HepG2 (cell line): ENCODE results near the gene FGD6. TPM values are rescaled to one million over a fixed set of nuclear protein-coding genes. Genes with fewer than 3 reads are reported as not detected.

Source experiments
- ATAC-seq: fragments of 200-7000 bp; cut with Tn5 transposase; 3 replicates; pipeline ENCODE4 v1.9.1; 2020; ENCODE audit warnings: mild to moderate bottlenecking, moderate library complexity
- BruUV-seq: library from RNA; stranded (reverse); fragments of 400-500 nt; replicated peaks from 2 replicates; lab custom pipeline; 2021; lab: Mats Ljungman, UMichigan
- CTCF ChIA-PET: fragments of 300-600 bp; formaldehyde crosslinking; extraction: SDS; loops from one replicate; lab custom pipeline; 2021; ENCODE audit warnings: low total read pairs, inconsistent platforms, low intra/inter-chr PET ratio; lab: Yijun Ruan, JAX
- POLR2A ChIA-PET: fragments of 350-600 bp; sonication (Branson Sonifier 250); formaldehyde crosslinking; loops from one replicate; lab custom pipeline; 2020; ENCODE audit warnings: antibody characterized with exemption, inconsistent platforms; lab: Yijun Ruan, JAX
- DNase-seq: peaks from one replicate; pipeline ENCODE4 v3.0.0-alpha.2; 2015; ENCODE audit warnings: low spot score
- FAIRE-seq: peaks from 3 replicates; lab custom pipeline; 2011; peaks lifted over from hg19 to GRCh38; lab: Jason Lieb, UNC
- H2AFZ ChIP-seq: one replicate; pipeline ENCODE4 v1.6.1; 2011; ENCODE audit warnings: low read length, inconsistent platforms
- H3K27ac ChIP-seq: fragments of 300-600 bp; 3 replicates; pipeline ENCODE4 v1.8.0; 2011; ENCODE audit warnings: mixed run types, mild to moderate bottlenecking, mixed read lengths, low read length, inconsistent platforms; ENCODE audit not compliant: insufficient read depth; ENCODE audit errors: extremely low read length
- H3K27me3 ChIP-seq, 2 experiments: fragments of 200-600 bp in 1 of 2; 2 replicates in 1 of 2; 3 replicates in 1 of 2; pipeline versions ENCODE4 v1.6.0 to v1.8.0; 2011; ENCODE audit warnings: low read length in 2 of 2, mild to moderate bottlenecking in 2 of 2, moderate library complexity in 2 of 2, inconsistent platforms in 1 of 2; ENCODE audit not compliant: insufficient read depth in 2 of 2, control insufficient read depth in 1 of 2
- H3K36me3 ChIP-seq, 2 experiments: fragments of 200-600 bp in 1 of 2; replicated peaks in 1 of 2; 2 replicates in 1 of 2; 3 replicates in 1 of 2; pipeline versions ENCODE4 v1.5.1 to v1.8.0; 2011; ENCODE audit warnings: low read length in 2 of 2, inconsistent platforms in 1 of 2; ENCODE audit not compliant: insufficient read depth in 2 of 2, control insufficient read depth in 1 of 2
- H3K4me1 ChIP-seq: 2 replicates; pipeline ENCODE4 v1.5.1; 2012; ENCODE audit warnings: low read length, inconsistent platforms; ENCODE audit not compliant: insufficient read depth
- H3K4me2 ChIP-seq: 2 replicates; pipeline ENCODE4 v1.6.0; 2011; ENCODE audit warnings: low read depth, low read length, inconsistent platforms
- H3K4me3 ChIP-seq, 3 experiments: fragments of 200-600 bp in 1 of 3; sonication (generic), shearing (Covaris generic) in 1 of 3; replicated peaks in 1 of 3; 2 replicates each; pipeline ENCODE4 v1.5.1; 2011 to 2016; ENCODE audit warnings: low read length in 3 of 3, inconsistent platforms in 2 of 3, low read depth in 2 of 3, mild to moderate bottlenecking in 2 of 3, control low read depth in 1 of 3, mixed read lengths in 1 of 3; ENCODE audit not compliant: insufficient read depth in 1 of 3
- H3K79me2 ChIP-seq: one replicate; pipeline ENCODE4 v1.6.1; 2011; ENCODE audit warnings: low read length, inconsistent platforms; ENCODE audit not compliant: insufficient read depth
- H3K9ac ChIP-seq: 2 replicates; pipeline ENCODE4 v1.6.0; 2011; ENCODE audit warnings: mild to moderate bottlenecking, low read depth, low read length, inconsistent platforms; ENCODE audit not compliant: insufficient read depth
- H3K9me3 ChIP-seq: 2 replicates; pipeline ENCODE4 v1.5.1; 2012; ENCODE audit warnings: mild to moderate bottlenecking, low read length
- H4K20me1 ChIP-seq: 2 replicates; pipeline ENCODE4 v1.6.0; 2011; ENCODE audit warnings: inconsistent platforms, mild to moderate bottlenecking, low read length, moderate library complexity; ENCODE audit not compliant: insufficient read depth
- GATA4 ChIP-seq: sonication (generic); IDR thresholded peaks from 2 replicates; pipeline ENCODE4 v1.6.1; 2016; ENCODE audit warnings: antibody characterized with exemption, low read depth, borderline replicate concordance
- HES4 ChIP-seq: sonication (generic); formaldehyde crosslinking; IDR thresholded peaks from 2 replicates; pipeline ENCODE4 v1.9.0; 2021; ENCODE audit warnings: mild to moderate bottlenecking, missing genetic modification reagents, borderline replicate concordance
- MTF1 ChIP-seq: sonication (generic); formaldehyde crosslinking; IDR thresholded peaks from 2 replicates; pipeline ENCODE4 v1.5.0; 2020; ENCODE audit warnings: missing genetic modification reagents
- PHB2 ChIP-seq: fragments of 450-650 bp; IDR thresholded peaks from 2 replicates; pipeline ENCODE4 v1.6.1; 2018; ENCODE audit not compliant: partially characterized antibody
- RFX5 ChIP-seq: IDR thresholded peaks from 2 replicates; pipeline ENCODE4 v1.6.1; 2011; ENCODE audit warnings: low read depth, low read length, improper control_type of control experiment
- SP140L ChIP-seq: sonication (generic); formaldehyde crosslinking; IDR thresholded peaks from 2 replicates; pipeline ENCODE4 v1.4.0; 2020; ENCODE audit warnings: missing genetic modification reagents, borderline replicate concordance
- ZBTB1 ChIP-seq: sonication (generic); formaldehyde crosslinking; IDR thresholded peaks from 2 replicates; pipeline ENCODE4 v1.4.0; 2020; ENCODE audit warnings: missing genetic modification reagents, borderline replicate concordance
- ZFP36 ChIP-seq: fragments of 150-350 bp; IDR thresholded peaks from 2 replicates; pipeline ENCODE4 v1.6.1; 2018; ENCODE audit warnings: borderline replicate concordance, low read length, low read depth; ENCODE audit not compliant: partially characterized antibody
- ZNF207 ChIP-seq: fragments of 450-650 bp; IDR thresholded peaks from 2 replicates; pipeline ENCODE4 v1.6.1; 2016; ENCODE audit warnings: antibody characterized with exemption, borderline replicate concordance
- ZNF3 ChIP-seq: IDR thresholded peaks from 2 replicates; pipeline ENCODE4 v1.7.0; 2017; ENCODE audit warnings: inconsistent platforms
- ZNF382 ChIP-seq: sonication (generic); formaldehyde crosslinking; IDR thresholded peaks from 2 replicates; pipeline ENCODE4 v1.5.0; 2020; ENCODE audit warnings: missing genetic modification reagents, mild to moderate bottlenecking, borderline replicate concordance
- ZNF616 ChIP-seq: sonication (generic); formaldehyde crosslinking; IDR thresholded peaks from 2 replicates; pipeline ENCODE4 v1.5.0; 2020; ENCODE audit warnings: low read depth, mild to moderate bottlenecking, missing genetic modification reagents
- WGBS: methylation state at CpG from one replicate; pipeline ENCODE4 v1.1.6; 2017; ENCODE audit warnings: low lambda C conversion rate; 5-methylcytosine and 5-hydroxymethylcytosine counted together
- in situ Hi-C: cut with HindIII; loops from 2 replicates; pipeline ENCODE4 v1.10.0; 2017; ENCODE audit warnings: low pct_unique_long_range_greater_than_20kb; ENCODE audit not compliant: extremely low pct_ligation_motif_present
- intact Hi-C: fragments of 100-400 bp; cut with micrococcal nuclease; formaldehyde crosslinking; loops from one replicate; pipeline ENCODE4 v1.10.0; 2022; ENCODE audit not compliant: unreplicated experiment
- polyA plus RNA-seq, 8 experiments: library from polyadenylated mRNA; depleted of rRNA in 3 of 8; stranded (reverse) in 7 of 8; unstranded in 1 of 8; fragments of >200 nt; fragmentation: Illumina TruSeq in 4 of 8; extraction: Trizol in 4 of 8; gene quantifications; 2 replicates each; pipeline versions ENCODE4 v1.2.1 to v1.2.3, GENCODE V29; 2011 to 2016; ENCODE audit warnings: low read depth in 4 of 8, missing spikeins in 1 of 8, mixed read lengths in 1 of 8; ENCODE audit not compliant: insufficient read depth in 1 of 8
- total RNA-seq, 5 experiments: library from RNA; depleted of rRNA; stranded (reverse); fragments of >200 nt; fragmentation: Illumina TruSeq; extraction: Trizol; gene quantifications; 2 replicates each; pipeline ENCODE4 v1.2.3, GENCODE V29; 2016; ENCODE audit warnings: low read depth in 1 of 5
- TF ChIP-seq, protein P1 (sequence below): sonication (generic); formaldehyde crosslinking; IDR thresholded peaks from 2 replicates; pipeline ENCODE4 v1.4.0; 2020; ENCODE audit warnings: missing genetic modification reagents, borderline replicate concordance
- TF ChIP-seq, protein P2 (sequence below): sonication (generic); formaldehyde crosslinking; IDR thresholded peaks from 2 replicates; pipeline ENCODE4 v1.5.1; 2020; ENCODE audit warnings: missing genetic modification reagents, mild to moderate bottlenecking, borderline replicate concordance
- TF ChIP-seq, protein P3 (sequence below): sonication (generic); formaldehyde crosslinking; IDR thresholded peaks from 2 replicates; pipeline ENCODE4 v1.5.0; 2020; ENCODE audit warnings: mild to moderate bottlenecking, missing genetic modification reagents, borderline replicate concordance

Gene FGD6
- total and polyA plus RNA-seq, 2 of the 13 experiments (the other 11 are each of a cell fraction or from before 2014, with no cell fraction given) = 2.2 to 4.3 TPM

DNA sequence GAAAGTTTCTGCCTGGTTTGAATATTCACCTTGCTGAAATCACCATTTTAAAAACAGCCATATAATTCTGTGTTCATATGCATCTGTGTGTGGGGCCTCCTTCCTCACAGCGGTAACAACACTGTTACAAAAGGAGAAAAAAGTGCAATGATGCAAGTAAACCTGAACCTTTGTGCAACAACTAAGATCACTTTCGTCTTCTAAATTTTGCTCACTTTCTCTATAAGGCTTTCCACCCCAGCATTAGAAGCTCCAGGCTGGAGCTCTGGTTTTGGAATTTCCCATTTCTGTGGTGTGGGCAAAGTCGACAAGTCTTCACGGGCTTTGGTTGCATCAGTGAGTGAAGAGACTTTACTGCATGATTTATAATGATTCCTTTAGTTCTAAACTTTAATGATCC, 18.4 kb downstream of the FGD6 start:
- Histone ChIP-seq H4K20me1 (no peaks in the 10 kb centered on the region), H3K27ac (no peak overlapping the region), H3K9me3 (no peaks in the 10 kb centered on the region), H3K27me3 (no peaks in the 10 kb centered on the region), H3K36me3 (no peaks in the 10 kb centered on the region), H3K4me2 (no peak overlapping the region), H2AFZ (no peak overlapping the region), H3K4me1 (0 out of 2 replicates have a peak, but pooled peaks cover 7% of the 10 kb centered on the region), H3K9ac (no peak overlapping the region), H3K79me2 (no peaks in the 10 kb centered on the region), H3K4me3 (no peak overlapping the region)
- FAIRE-seq = no peak
- ChIA-PET CTCF (no interaction called here), POLR2A (no interaction called here)
- in situ Hi-C loops (no loop called here), intact Hi-C loops (no loop called here)
- BruUV-seq = no TSS peak
- no peak for ATAC-seq
- TF ChIP-seq HES4 (CRISPR knock-in tag) (no peak), RFX5 (no peak), ZFP36 (no peak), PHB2 (no peak), ZNF616 (CRISPR knock-in tag) (no peak), ZNF207 (no peak), MTF1 (CRISPR knock-in tag) (no peak), ZBTB1 (CRISPR knock-in tag) (no peak), SP140L (CRISPR knock-in tag) (no peak), GATA4 (no peak), ZNF3 (no peak), ZNF382 (CRISPR knock-in tag) (no peak)
- TF ChIP-seq, protein P1, sequence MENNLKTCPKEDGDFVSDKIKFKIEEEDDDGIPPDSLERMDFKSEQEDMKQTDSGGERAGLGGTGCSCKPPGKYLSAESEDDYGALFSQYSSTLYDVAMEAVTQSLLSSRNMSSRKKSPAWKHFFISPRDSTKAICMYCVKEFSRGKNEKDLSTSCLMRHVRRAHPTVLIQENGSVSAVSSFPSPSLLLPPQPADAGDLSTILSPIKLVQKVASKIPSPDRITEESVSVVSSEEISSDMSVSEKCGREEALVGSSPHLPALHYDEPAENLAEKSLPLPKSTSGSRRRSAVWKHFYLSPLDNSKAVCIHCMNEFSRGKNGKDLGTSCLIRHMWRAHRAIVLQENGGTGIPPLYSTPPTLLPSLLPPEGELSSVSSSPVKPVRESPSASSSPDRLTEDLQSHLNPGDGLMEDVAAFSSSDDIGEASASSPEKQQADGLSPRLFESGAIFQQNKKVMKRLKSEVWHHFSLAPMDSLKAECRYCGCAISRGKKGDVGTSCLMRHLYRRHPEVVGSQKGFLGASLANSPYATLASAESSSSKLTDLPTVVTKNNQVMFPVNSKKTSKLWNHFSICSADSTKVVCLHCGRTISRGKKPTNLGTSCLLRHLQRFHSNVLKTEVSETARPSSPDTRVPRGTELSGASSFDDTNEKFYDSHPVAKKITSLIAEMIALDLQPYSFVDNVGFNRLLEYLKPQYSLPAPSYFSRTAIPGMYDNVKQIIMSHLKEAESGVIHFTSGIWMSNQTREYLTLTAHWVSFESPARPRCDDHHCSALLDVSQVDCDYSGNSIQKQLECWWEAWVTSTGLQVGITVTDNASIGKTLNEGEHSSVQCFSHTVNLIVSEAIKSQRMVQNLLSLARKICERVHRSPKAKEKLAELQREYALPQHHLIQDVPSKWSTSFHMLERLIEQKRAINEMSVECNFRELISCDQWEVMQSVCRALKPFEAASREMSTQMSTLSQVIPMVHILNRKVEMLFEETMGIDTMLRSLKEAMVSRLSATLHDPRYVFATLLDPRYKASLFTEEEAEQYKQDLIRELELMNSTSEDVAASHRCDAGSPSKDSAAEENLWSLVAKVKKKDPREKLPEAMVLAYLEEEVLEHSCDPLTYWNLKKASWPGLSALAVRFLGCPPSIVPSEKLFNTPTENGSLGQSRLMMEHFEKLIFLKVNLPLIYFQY = no peak
- TF ChIP-seq, protein P2, sequence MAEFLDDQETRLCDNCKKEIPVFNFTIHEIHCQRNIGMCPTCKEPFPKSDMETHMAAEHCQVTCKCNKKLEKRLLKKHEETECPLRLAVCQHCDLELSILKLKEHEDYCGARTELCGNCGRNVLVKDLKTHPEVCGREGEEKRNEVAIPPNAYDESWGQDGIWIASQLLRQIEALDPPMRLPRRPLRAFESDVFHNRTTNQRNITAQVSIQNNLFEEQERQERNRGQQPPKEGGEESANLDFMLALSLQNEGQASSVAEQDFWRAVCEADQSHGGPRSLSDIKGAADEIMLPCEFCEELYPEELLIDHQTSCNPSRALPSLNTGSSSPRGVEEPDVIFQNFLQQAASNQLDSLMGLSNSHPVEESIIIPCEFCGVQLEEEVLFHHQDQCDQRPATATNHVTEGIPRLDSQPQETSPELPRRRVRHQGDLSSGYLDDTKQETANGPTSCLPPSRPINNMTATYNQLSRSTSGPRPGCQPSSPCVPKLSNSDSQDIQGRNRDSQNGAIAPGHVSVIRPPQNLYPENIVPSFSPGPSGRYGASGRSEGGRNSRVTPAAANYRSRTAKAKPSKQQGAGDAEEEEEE (CRISPR knock-in tag) = no peak
- TF ChIP-seq, protein P3, sequence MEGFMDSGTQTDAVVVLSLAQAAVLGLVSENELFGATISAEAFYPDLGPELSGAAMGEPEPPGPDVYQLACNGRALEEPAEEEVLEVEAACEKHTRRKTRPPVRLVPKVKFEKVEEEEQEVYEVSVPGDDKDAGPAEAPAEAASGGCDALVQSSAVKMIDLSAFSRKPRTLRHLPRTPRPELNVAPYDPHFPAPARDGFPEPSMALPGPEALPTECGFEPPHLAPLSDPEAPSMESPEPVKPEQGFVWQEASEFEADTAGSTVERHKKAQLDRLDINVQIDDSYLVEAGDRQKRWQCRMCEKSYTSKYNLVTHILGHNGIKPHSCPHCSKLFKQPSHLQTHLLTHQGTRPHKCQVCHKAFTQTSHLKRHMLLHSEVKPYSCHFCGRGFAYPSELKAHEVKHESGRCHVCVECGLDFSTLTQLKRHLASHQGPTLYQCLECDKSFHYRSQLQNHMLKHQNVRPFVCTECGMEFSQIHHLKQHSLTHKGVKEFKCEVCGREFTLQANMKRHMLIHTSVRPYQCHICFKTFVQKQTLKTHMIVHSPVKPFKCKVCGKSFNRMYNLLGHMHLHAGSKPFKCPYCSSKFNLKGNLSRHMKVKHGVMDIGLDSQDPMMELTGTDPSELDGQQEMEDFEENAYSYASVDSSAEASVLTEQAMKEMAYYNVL (CRISPR knock-in tag) = no peak
- no peak for DNase-seq
- WGBS = 92% methylated on average over 4 of the region's 4 CpGs
